HepG2 (cell line): Measurements from ENCODE around the gene MYO18A. TPM values are rescaled to one million over a fixed set of nuclear protein-coding genes. Genes with fewer than 3 reads are reported as not detected.

Experiments
- ARID5B ChIP-seq: IDR thresholded peaks from 2 replicates; pipeline ENCODE4 v1.4.0; 2020; ENCODE audit warnings: mild to moderate bottlenecking, missing genetic modification reagents
- CHD4 ChIP-seq: fragments of 200-600 bp; sonication (generic); IDR thresholded peaks from 2 replicates; pipeline ENCODE4 v1.7.0; 2017; ENCODE audit warnings: mild to moderate bottlenecking, low read length, borderline replicate concordance
- DR1 ChIP-seq: sonication (generic); formaldehyde crosslinking; IDR thresholded peaks from 2 replicates; pipeline ENCODE4 v1.8.0; 2021; ENCODE audit warnings: mild to moderate bottlenecking, missing genetic modification reagents, inconsistent platforms
- HNF4G ChIP-seq, 2 experiments: sonication (generic) in 1 of 2; formaldehyde crosslinking in 1 of 2; IDR thresholded peaks; 2 replicates each; pipeline versions ENCODE4 v1.4.0 to v1.6.1; 2011 to 2020; ENCODE audit warnings: borderline replicate concordance in 2 of 2, low read depth in 2 of 2, mild to moderate bottlenecking in 2 of 2, low read length in 1 of 2, missing genetic modification reagents in 1 of 2, moderate library complexity in 1 of 2
- HOXA3 ChIP-seq: sonication (generic); formaldehyde crosslinking; IDR thresholded peaks from 2 replicates; pipeline ENCODE4 v1.5.0; 2020; ENCODE audit warnings: missing genetic modification reagents
- JDP2 ChIP-seq: sonication (generic); formaldehyde crosslinking; IDR thresholded peaks from 2 replicates; pipeline ENCODE4 v1.8.1; 2022; ENCODE audit warnings: missing genetic modification reagents, borderline replicate concordance
- PHB2 ChIP-seq: fragments of 450-650 bp; IDR thresholded peaks from 2 replicates; pipeline ENCODE4 v1.6.1; 2018; ENCODE audit not compliant: partially characterized antibody
- PPARG ChIP-seq: conservative IDR thresholded peaks from 2 replicates; pipeline ENCODE4 v1.6.1; 2016; ENCODE audit warnings: missing biosample characterization, missing genetic modification reagents
- SAP130 ChIP-seq: IDR thresholded peaks from 2 replicates; pipeline ENCODE4 v1.6.1; 2016; ENCODE audit warnings: low read depth
- ZBTB25 ChIP-seq: IDR thresholded peaks from 2 replicates; pipeline ENCODE4 v1.6.1; 2018; ENCODE audit warnings: missing genetic modification reagents
- ZBTB33 ChIP-seq: sonication (generic); formaldehyde crosslinking; IDR thresholded peaks from 2 replicates; pipeline ENCODE4 v1.4.0; 2020; ENCODE audit warnings: missing genetic modification reagents
- ZFP91 ChIP-seq: sonication (generic); formaldehyde crosslinking; IDR thresholded peaks from 2 replicates; pipeline ENCODE4 v1.9.0; 2022; ENCODE audit warnings: missing genetic modification reagents, mild to moderate bottlenecking, borderline replicate concordance
- ZFYVE20 ChIP-seq: sonication (generic); formaldehyde crosslinking; IDR thresholded peaks from 2 replicates; pipeline ENCODE4 v1.8.0; 2023; ENCODE audit warnings: low read depth, mild to moderate bottlenecking, moderate library complexity, missing genetic modification reagents, borderline replicate concordance
- ZNF136 ChIP-seq: sonication (generic); formaldehyde crosslinking; IDR thresholded peaks from 2 replicates; pipeline ENCODE4 v1.8.1; 2022; ENCODE audit warnings: low read depth, mild to moderate bottlenecking, moderate library complexity, missing genetic modification reagents
- ZNF30 ChIP-seq: sonication (generic); formaldehyde crosslinking; IDR thresholded peaks from 2 replicates; pipeline ENCODE4 v1.5.0; 2020; ENCODE audit warnings: mild to moderate bottlenecking, missing genetic modification reagents
- ZNF331 ChIP-seq: sonication (generic); formaldehyde crosslinking; IDR thresholded peaks from 2 replicates; pipeline ENCODE4 v1.4.0; 2020; ENCODE audit warnings: missing genetic modification reagents
- ZNF354B ChIP-seq: sonication (generic); formaldehyde crosslinking; IDR thresholded peaks from 2 replicates; pipeline ENCODE4 v1.8.0; 2022; ENCODE audit warnings: mild to moderate bottlenecking, missing genetic modification reagents
- ZNF543 ChIP-seq: sonication (generic); formaldehyde crosslinking; IDR thresholded peaks from 2 replicates; pipeline ENCODE4 v1.4.0; 2020; ENCODE audit warnings: mild to moderate bottlenecking, missing genetic modification reagents
- ZNF672 ChIP-seq: sonication (generic); formaldehyde crosslinking; IDR thresholded peaks from 2 replicates; pipeline ENCODE4 v1.8.1; 2022; ENCODE audit warnings: missing genetic modification reagents
- ZNF709 ChIP-seq: sonication (generic); formaldehyde crosslinking; IDR thresholded peaks from 2 replicates; pipeline ENCODE4 v1.5.0; 2020; ENCODE audit warnings: mild to moderate bottlenecking, missing genetic modification reagents
- polyA plus RNA-seq, 8 experiments: library from polyadenylated mRNA; depleted of rRNA in 3 of 8; stranded (reverse) in 7 of 8; unstranded in 1 of 8; fragments of >200 nt; fragmentation: Illumina TruSeq in 4 of 8; extraction: Trizol in 4 of 8; gene quantifications; 2 replicates each; pipeline versions ENCODE4 v1.2.1 to v1.2.3, GENCODE V29; 2011 to 2016; ENCODE audit warnings: low read depth in 4 of 8, missing spikeins in 1 of 8, mixed read lengths in 1 of 8; ENCODE audit not compliant: insufficient read depth in 1 of 8
- total RNA-seq, 5 experiments: library from RNA; depleted of rRNA; stranded (reverse); fragments of >200 nt; fragmentation: Illumina TruSeq; extraction: Trizol; gene quantifications; 2 replicates each; pipeline ENCODE4 v1.2.3, GENCODE V29; 2016; ENCODE audit warnings: low read depth in 1 of 5

Gene MYO18A
- total and polyA plus RNA-seq, 2 of the 13 experiments (the other 11 are each of a cell fraction or from before 2014, with no cell fraction given) = 16.8 to 24.8 TPM

GRCh38 chr17:29148790-29149430 lies 31.3 kb downstream of the MYO18A start (continued):
- no peak for TF ChIP-seq CHD4
- TF ChIP-seq ZNF136 (CRISPR knock-in tag) = 0 out of 2 replicates have a peak, but pooled peaks have one; percentile 19
- no peak for TF ChIP-seq ZNF672 (CRISPR knock-in tag)
- 0 out of 2 replicates have a peak, but pooled peaks have one; percentile 15 for TF ChIP-seq PPARG (CRISPR knock-in tag)
- TF ChIP-seq SAP130 (CRISPR knock-in tag) = peak; percentile 72
- TF ChIP-seq ZFP91 = peak; percentile 81; the same call in 1 of the 2 replicates
- no peak for TF ChIP-seq PHB2
- TF ChIP-seq HOXA3 (CRISPR knock-in tag) = peak; percentile 79
- TF ChIP-seq DR1 (CRISPR knock-in tag) = 0 out of 2 replicates have a peak, but pooled peaks have one; percentile 23
- no peak for TF ChIP-seq ZBTB33 (CRISPR knock-in tag)
- TF ChIP-seq ZBTB25 = peak; percentile 62; the same call in 1 of the 2 replicates
- TF ChIP-seq ZNF354B (CRISPR knock-in tag) = no peak
- peak; percentile 57 for TF ChIP-seq ZNF331 (CRISPR knock-in tag)
- TF ChIP-seq HNF4G (IDR thresholded peaks at IDR 0.05; ENCODE audit: borderline replicate concordance, low read depth, low read length) = no peak
- TF ChIP-seq HNF4G (CRISPR knock-in tag; IDR thresholded peaks at IDR 0.05; ENCODE audit: borderline replicate concordance, low read depth) = no peak
- TF ChIP-seq ZNF30 (CRISPR knock-in tag) = no peak
- TF ChIP-seq ZNF543 (CRISPR knock-in tag) = 0 out of 2 replicates have a peak, but pooled peaks have one; percentile 53
- TF ChIP-seq JDP2 = no peak
- TF ChIP-seq ZFYVE20 (CRISPR knock-in tag) = no peak
- TF ChIP-seq ZNF709 = no peak
- peak; percentile 58; the same call in 1 of the 2 replicates for TF ChIP-seq ARID5B (CRISPR knock-in tag)
